Activated naive CD8-positive, alpha-beta T cell treated with anti-CD3 and anti-CD28 coated beads, Interleukin-2, amount 10 ng/mL, durations not matched to agents 7 days and 5 days (primary cell): ENCODE results near the gene CLCN1. TPM values are rescaled to one million over a fixed set of nuclear protein-coding genes. Genes with fewer than 3 reads are reported as not detected.

ENCODE experiments used
- ATAC-seq: fragments of 150-1000 bp; cut with Tn5 transposase; one replicate; pipeline ENCODE4 v1.10.0; 2021; ENCODE audit warnings: low read depth, moderate library complexity
- POLR2A ChIA-PET: fragments of 350-600 bp; sonication (Branson Sonifier 250); formaldehyde crosslinking; loops from one replicate; lab custom pipeline; 2021; ENCODE audit warnings: antibody characterized with exemption; lab: Charles Lee
- DNase-seq: peaks from one replicate; pipeline ENCODE4 v3.0.0; 2021
- H3K27ac Mint-ChIP-seq: one replicate; pipeline ENCODE4 v1.8.0; 2022; ENCODE audit warnings: mild to moderate bottlenecking, mixed read lengths
- H3K27me3 Mint-ChIP-seq: one replicate; pipeline ENCODE4 v1.8.0; 2022; ENCODE audit warnings: mild to moderate bottlenecking, moderate library complexity, mixed read lengths
- H3K36me3 Mint-ChIP-seq: one replicate; pipeline ENCODE4 v1.8.0; 2021; ENCODE audit warnings: mild to moderate bottlenecking, mixed read lengths
- H3K4me1 Mint-ChIP-seq: one replicate; pipeline ENCODE4 v1.8.0; 2021; ENCODE audit warnings: mixed read lengths
- H3K4me3 Mint-ChIP-seq: one replicate; pipeline ENCODE4 v1.8.0; 2022; ENCODE audit warnings: mild to moderate bottlenecking, moderate library complexity, mixed read lengths
- H3K9me3 Mint-ChIP-seq: one replicate; pipeline ENCODE4 v1.8.0; 2021; ENCODE audit warnings: mixed read lengths
- total RNA-seq, 2 experiments: library from RNA; stranded (reverse); gene quantifications; one replicate each; pipeline ENCODE4 v1.2.3, GENCODE V29; 2021

CLCN1 gene
- total RNA-seq, 2 experiments from 2014 or later: 0.08 TPM; not detected in 1

- DNase-seq: peak; percentile 55
- H3K27me3 Mint-ChIP-seq: no peaks in the 10 kb centered on the region
- no peak overlapping the region for H3K27ac Mint-ChIP-seq
- peak; percentile 91 for ATAC-seq
- H3K9me3 Mint-ChIP-seq: no peaks in the 10 kb centered on the region
- POLR2A ChIA-PET: interaction anchor here (1.0 to 1.2 kb wide), 6 partner anchors 10 to 85 kb away, joined by 3 to 8 read pairs (median 4); partner anchors contain the start of gene CASP2
- peaks cover 67% of the 10 kb centered on the region for H3K36me3 Mint-ChIP-seq
- H3K4me3 Mint-ChIP-seq: no peak overlapping the region
- H3K4me1 Mint-ChIP-seq: peaks cover 43% of the 10 kb centered on the region
Observed at GRCh38 chr7:143299840-143300239, 16.1 kb upstream of the CLCN1 start.

DNA sequence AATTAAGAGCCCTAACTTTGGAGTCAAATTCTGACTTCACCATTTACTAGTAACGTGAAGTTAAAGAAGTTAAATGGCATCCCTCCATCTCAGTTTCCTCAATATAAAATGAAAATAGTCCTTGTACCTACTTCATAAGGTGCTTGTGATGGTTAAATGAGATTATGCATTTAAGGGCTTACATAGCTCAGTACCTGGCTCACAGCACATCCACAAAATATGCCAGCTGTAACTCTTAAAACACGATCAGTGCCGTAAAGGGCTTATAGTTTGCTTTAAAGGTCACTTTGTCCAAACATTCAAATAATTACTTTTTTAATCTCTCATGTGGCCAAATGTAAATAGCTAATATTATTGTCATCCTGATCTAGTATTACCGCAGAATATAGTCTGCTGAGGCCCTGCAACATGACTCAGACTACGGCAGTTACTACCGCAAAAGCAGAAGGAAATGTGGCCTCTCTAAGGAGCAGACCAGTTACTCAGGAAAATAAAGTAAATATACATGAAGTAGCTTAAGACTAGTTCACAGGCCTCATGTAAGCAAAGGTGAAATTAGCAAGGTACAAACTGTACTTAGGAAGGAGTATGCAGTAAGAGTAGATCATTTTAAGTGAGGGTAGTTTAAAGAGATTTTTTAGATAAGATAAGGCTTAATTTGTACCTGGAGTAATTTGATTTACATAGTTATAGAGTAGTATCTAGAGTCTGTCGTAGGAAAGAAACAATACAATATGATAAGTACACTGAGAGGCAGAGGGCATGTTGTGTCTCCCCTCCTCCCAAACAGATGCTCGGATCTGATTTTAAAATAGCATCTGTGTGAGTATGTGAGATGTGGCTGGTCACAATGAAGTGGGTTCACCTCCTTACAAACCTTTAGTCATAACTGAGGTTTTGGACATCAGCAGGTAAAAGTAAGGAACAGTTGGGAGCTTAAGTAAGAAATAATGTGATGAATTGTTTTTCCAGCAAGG is 14.7 kb upstream of the CLCN1 start:
- Mint-ChIP-seq H3K27me3 (no peaks in the 10 kb centered on the region), H3K36me3 (peaks cover 68% of the 10 kb centered on the region), H3K27ac (no peak overlapping the region), H3K9me3 (no peaks in the 10 kb centered on the region), H3K4me3 (no peak overlapping the region), H3K4me1 (peaks cover 42% of the 10 kb centered on the region)
- POLR2A ChIA-PET: interaction anchor here (0.8 to 1.8 kb wide), 3 partner anchors 9 to 75 kb away, joined by 3 to 7 read pairs (median 3); partner anchors contain the start of gene CASP2
- no peak for ATAC-seq
- no peak for DNase-seq

DNA sequence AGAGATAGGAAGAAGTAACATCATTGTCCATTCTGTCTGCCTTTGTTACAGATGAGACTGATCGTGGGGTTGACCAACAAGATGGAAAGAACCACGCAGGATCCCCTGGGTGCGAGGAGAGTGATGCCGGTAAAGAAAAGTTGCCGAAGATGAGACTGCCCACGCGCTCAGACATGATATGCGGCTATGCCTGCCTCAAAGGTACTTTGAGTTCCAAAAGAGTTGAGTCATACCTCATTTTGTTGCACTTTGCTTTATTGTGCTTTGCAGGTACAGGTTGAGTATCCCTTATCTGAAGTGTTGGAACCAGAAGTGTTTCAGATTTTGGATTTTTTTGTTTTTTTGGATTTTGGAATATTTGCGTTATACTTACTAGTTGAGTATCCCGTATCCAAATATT is 12.2 kb upstream of the CLCN1 start:
- ATAC-seq (no peak), DNase-seq (no peak)
- Mint-ChIP-seq H3K27ac (no peak overlapping the region), H3K4me3 (no peak overlapping the region), H3K27me3 (no peaks in the 10 kb centered on the region), H3K4me1 (peaks cover 38% of the 10 kb centered on the region), H3K9me3 (no peaks in the 10 kb centered on the region), H3K36me3 (peaks cover 76% of the 10 kb centered on the region)
- POLR2A ChIA-PET: no interaction called here

GRCh38 chr7:143304938-143305337 is 11.0 kb upstream of the CLCN1 start:
- Mint-ChIP-seq H3K27me3 (no peaks in the 10 kb centered on the region), H3K9me3 (peaks cover 2% of the 10 kb centered on the region), H3K4me3 (peak overlapping the region; percentile 24), H3K4me1 (peaks cover 35% of the 10 kb centered on the region), H3K27ac (peak overlapping the region; percentile 14), H3K36me3 (peaks cover 80% of the 10 kb centered on the region)
- DNase-seq: no peak
- no peak for ATAC-seq
- POLR2A ChIA-PET: interaction anchor here (0.5 to 0.7 kb wide), 2 partner anchors 56 to 112 kb away, joined by 3 read pairs; no protein-coding TSS in a partner anchor

GRCh38 chr7:143305423-143306070 is 10.4 kb upstream of the CLCN1 start:
- Mint-ChIP-seq H3K27me3 (no peaks in the 10 kb centered on the region), H3K36me3 (peaks cover 80% of the 10 kb centered on the region), H3K4me3 (no peak overlapping the region), H3K9me3 (peaks cover 2% of the 10 kb centered on the region), H3K4me1 (peaks cover 38% of the 10 kb centered on the region), H3K27ac (peak overlapping the region; percentile 19)
- ATAC-seq: peak; percentile 53
- DNase-seq: peak; percentile 69
- POLR2A ChIA-PET: interaction anchor here (0.6 to 1.5 kb wide), 3 partner anchors 23 to 65 kb away, joined by 3 to 4 read pairs (median 3); no protein-coding TSS in a partner anchor

GRCh38 chr7:143308632-143309031 is 7.3 kb upstream of the CLCN1 start:
- Mint-ChIP-seq H3K36me3 (peaks cover 71% of the 10 kb centered on the region), H3K27ac (no peak overlapping the region), H3K4me3 (no peak overlapping the region), H3K9me3 (peaks cover 2% of the 10 kb centered on the region), H3K27me3 (no peaks in the 10 kb centered on the region), H3K4me1 (peaks cover 38% of the 10 kb centered on the region)
- DNase-seq: no peak
- POLR2A ChIA-PET: interaction anchor here (1.0 to 1.6 kb wide), 2 partner anchors 37 to 76 kb away, joined by 3 to 4 read pairs; no protein-coding TSS in a partner anchor
- no peak for ATAC-seq

DNA sequence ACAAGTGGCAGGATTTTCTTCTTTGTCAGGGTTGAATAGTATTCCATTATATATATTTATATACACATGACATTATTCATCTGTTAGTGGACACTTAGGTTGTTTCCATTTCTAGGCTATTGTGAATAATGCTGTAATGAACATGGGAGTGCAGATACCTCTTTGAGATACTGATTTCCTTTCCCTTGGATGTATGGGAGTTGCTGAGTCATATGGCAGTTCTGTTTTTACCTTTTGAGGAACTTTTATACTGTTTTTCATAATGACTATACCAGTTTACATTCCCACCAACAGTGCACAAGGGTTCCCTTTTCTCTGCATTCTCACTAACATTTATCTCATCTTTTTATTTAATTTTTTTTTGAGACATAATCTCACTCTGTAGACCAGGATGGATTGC is 1.8 kb upstream of the CLCN1 start:
- Mint-ChIP-seq H3K36me3 (peaks cover 24% of the 10 kb centered on the region), H3K27me3 (peaks cover 5% of the 10 kb centered on the region), H3K27ac (no peak overlapping the region), H3K4me3 (no peak overlapping the region), H3K9me3 (peaks cover 3% of the 10 kb centered on the region), H3K4me1 (peaks cover 21% of the 10 kb centered on the region)
- DNase-seq (no peak), ATAC-seq (no peak)
- POLR2A ChIA-PET: no interaction called here

GRCh38 chr7:143316492-143316891 is 581 bp downstream of the CLCN1 start:
- POLR2A ChIA-PET: no interaction called here
- H3K4me3 Mint-ChIP-seq: no peak overlapping the region
- peaks cover 5% of the 10 kb centered on the region for H3K27me3 Mint-ChIP-seq
- peaks cover 11% of the 10 kb centered on the region for H3K36me3 Mint-ChIP-seq
- ATAC-seq (no peak), DNase-seq (no peak)
- no peak overlapping the region for H3K27ac Mint-ChIP-seq
- peaks cover 1% of the 10 kb centered on the region for H3K9me3 Mint-ChIP-seq
- peaks cover 5% of the 10 kb centered on the region for H3K4me1 Mint-ChIP-seq

- DNase-seq: no peak
- Mint-ChIP-seq H3K36me3 (no peaks in the 10 kb centered on the region), H3K4me1 (peaks cover 5% of the 10 kb centered on the region), H3K27me3 (peaks cover 5% of the 10 kb centered on the region), H3K27ac (no peak overlapping the region), H3K4me3 (no peak overlapping the region), H3K9me3 (peaks cover 1% of the 10 kb centered on the region)
- no peak for ATAC-seq
- POLR2A ChIA-PET: no interaction called here
Observed at GRCh38 chr7:143318661-143319060, 2.8 kb downstream of the CLCN1 start.

- Mint-ChIP-seq H3K4me1 (peaks cover 7% of the 10 kb centered on the region), H3K27me3 (peaks cover 2% of the 10 kb centered on the region), H3K36me3 (no peaks in the 10 kb centered on the region), H3K4me3 (no peak overlapping the region), H3K27ac (no peak overlapping the region), H3K9me3 (no peaks in the 10 kb centered on the region)
- POLR2A ChIA-PET: no interaction called here
- ATAC-seq (no peak), DNase-seq (no peak)
Observed at GRCh38 chr7:143320620-143321019, 4.7 kb downstream of the CLCN1 start.

DNA sequence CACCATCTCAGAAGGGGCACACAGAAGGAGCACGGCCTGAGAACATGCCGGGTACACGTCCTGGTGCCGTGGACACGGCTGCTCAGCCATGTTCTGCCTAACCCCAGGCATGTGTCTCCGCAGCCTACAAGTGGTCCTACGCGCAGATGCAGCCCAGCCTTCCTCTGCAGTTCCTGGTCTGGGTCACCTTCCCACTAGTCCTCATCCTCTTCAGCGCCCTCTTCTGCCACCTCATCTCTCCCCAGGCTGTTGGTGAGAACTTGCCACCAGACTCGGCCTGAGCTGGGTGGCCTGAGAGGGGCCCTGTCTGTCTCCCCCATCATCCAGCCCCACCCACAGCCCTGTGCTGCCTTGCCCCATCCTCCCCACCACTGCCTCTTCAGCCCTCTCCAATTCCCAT is 5.3 kb downstream of the CLCN1 start:
- Mint-ChIP-seq H3K4me1 (peaks cover 9% of the 10 kb centered on the region), H3K36me3 (no peaks in the 10 kb centered on the region), H3K9me3 (no peaks in the 10 kb centered on the region), H3K27me3 (peaks cover 2% of the 10 kb centered on the region), H3K27ac (no peak overlapping the region), H3K4me3 (no peak overlapping the region)
- POLR2A ChIA-PET: no interaction called here
- ATAC-seq (no peak), DNase-seq (no peak)

- Mint-ChIP-seq H3K36me3 (no peaks in the 10 kb centered on the region), H3K4me1 (peaks cover 9% of the 10 kb centered on the region), H3K27me3 (peaks cover 2% of the 10 kb centered on the region), H3K9me3 (no peaks in the 10 kb centered on the region), H3K27ac (peak overlapping the region; percentile 21), H3K4me3 (no peak overlapping the region)
- POLR2A ChIA-PET: no interaction called here
- DNase-seq: no peak
- ATAC-seq: peak; percentile 31
Observed at GRCh38 chr7:143321734-143322133, 5.8 kb downstream of the CLCN1 start.
